HG03442 (cell line): ENCODE data around the gene P2RY6.

Experiments
- ATAC-seq: cut with Tn5 transposase; IDR thresholded peaks from one replicate; pipeline ENCODE4 v1.9.1; 2021; ENCODE audit warnings: mild to moderate bottlenecking, moderate library complexity; ENCODE audit not compliant: unreplicated experiment

Gene P2RY6

DNA sequence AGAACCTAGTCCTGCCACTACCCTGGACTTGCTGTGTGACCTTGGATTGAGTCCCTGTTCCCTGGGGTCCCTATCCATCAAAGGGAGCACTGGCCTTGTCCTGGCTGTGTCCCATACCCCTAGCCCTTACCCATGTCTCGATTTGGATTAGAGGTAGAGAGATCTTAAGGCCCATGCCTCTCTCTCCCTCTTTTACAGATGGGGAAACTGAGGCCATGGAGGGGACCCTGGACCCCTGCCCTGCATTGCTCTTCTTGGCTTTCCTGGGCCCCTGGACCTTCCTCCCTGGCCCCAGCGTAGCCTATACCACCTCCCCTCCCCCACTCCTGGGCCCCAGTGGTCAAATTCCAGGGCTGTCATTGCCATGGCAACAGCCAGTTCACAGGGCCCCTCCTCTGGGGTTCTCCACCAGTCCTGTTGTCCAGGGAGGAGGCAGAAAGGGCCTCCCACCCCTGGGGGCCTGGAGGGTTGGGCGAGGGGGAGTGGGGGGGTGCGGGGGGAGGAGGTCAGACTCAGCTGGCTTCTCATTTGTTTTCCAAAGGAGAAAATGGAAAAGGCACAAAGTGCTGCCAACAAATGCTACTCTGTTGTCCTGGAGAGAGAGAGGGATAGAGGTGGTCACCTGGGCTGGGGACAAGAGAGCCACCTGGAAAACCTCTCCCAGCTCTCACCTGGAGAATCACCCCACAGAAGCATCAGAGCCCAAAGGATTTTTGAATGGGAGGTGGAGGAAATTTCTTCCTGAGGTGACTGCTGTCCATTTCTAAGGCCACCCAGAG lies 59.2 kb downstream of the P2RY6 start:
- ATAC-seq, result no peak

GRCh38 chr11:73333173-73333572 lies 61.0 kb downstream of the P2RY6 start:
- ATAC-seq, result no peak

- no peak for ATAC-seq
These were observed 61.7 kb downstream of the P2RY6 start for GRCh38 chr11:73333640-73334383.

GRCh38 chr11:73334384-73335203 lies 62.5 kb downstream of the P2RY6 start:
- ATAC-seq, result no peak

DNA sequence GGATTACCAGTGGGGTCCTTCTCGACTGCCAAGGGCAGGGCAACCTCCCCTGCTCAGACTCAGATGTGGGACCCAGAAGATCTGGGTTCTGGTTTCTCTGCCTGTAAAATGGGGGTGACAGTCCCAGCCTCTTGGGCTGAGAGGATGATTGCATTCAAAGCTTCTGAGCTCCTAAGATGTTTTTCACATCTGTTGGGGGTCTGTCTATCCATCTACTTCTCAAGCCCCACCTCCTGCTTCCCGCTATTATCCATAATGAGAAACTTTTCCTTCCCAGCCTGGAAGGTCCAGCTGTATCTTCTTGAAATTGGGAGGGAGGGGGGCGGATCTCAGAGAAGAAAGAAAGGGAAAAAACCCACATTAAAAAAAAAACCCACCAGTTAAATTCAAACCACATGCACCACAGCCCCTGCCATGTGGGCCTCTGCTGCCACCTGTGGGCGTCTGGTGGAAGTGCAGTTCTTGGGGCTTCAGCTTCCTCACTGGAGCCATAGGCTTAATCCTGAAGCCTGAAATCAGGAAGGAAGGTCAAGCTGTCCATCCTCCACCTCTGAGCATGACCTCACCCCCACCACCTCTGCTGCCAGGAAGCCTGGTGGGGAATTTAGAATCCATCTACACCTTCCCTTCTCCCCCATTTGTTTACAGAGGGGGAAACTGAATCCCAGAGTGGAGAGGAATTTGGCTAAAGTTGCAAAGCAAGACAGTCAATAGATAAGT lies 63.2 kb downstream of the P2RY6 start:
- ATAC-seq, result no peak

DNA sequence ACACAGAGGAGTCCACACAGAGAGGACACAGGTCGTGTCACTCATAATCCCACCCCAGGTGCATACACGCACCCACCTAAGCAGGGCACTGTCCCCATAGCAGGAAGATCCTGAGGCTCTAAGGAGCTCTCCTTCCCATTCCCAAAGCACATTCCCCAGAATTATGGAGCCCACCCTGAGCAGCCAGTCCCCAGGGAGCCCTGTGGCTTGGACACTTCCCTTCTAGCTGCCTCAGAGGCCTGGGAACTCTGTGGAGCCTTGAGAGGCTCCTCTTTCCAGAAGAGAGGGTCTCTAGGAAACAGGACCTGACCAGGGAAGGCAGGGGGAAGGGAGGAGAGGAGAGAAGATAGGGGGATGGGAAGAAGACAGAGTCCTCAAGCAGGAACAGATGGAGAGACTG lies 65.7 kb downstream of the P2RY6 start:
- no peak for ATAC-seq

DNA sequence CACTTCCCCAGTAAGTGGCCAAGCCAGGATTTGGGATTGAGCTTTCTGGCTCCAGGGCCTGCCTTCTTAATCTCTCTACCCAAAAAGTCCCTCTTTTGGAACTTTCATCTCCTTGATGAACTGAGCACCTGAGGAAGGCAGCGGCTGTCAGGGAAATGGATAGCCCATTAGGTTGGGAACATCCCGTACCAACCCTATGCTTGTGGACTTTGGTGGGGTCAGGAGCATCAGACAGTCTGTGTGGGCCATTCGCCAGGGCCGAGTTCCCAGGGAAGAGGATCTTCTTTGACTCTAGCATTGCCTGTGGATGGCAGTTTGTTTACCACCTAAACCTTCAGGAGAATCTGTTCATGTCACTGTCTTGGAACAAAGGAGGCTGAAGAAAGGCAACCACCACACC lies 66.1 kb downstream of the P2RY6 start:
- no peak for ATAC-seq

- no peak for ATAC-seq
These were observed 68.0 kb downstream of the P2RY6 start for GRCh38 chr11:73340164-73340563.

- ATAC-seq, result no peak
These were observed 70.5 kb downstream of the P2RY6 start for GRCh38 chr11:73342633-73343032.

- ATAC-seq, result no peak
These were observed 71.1 kb downstream of the P2RY6 start for GRCh38 chr11:73343076-73343873.

- no peak for ATAC-seq
These were observed 72.1 kb downstream of the P2RY6 start for GRCh38 chr11:73344191-73344607.

GRCh38 chr11:73345481-73346160 lies 73.5 kb downstream of the P2RY6 start:
- no peak for ATAC-seq

DNA sequence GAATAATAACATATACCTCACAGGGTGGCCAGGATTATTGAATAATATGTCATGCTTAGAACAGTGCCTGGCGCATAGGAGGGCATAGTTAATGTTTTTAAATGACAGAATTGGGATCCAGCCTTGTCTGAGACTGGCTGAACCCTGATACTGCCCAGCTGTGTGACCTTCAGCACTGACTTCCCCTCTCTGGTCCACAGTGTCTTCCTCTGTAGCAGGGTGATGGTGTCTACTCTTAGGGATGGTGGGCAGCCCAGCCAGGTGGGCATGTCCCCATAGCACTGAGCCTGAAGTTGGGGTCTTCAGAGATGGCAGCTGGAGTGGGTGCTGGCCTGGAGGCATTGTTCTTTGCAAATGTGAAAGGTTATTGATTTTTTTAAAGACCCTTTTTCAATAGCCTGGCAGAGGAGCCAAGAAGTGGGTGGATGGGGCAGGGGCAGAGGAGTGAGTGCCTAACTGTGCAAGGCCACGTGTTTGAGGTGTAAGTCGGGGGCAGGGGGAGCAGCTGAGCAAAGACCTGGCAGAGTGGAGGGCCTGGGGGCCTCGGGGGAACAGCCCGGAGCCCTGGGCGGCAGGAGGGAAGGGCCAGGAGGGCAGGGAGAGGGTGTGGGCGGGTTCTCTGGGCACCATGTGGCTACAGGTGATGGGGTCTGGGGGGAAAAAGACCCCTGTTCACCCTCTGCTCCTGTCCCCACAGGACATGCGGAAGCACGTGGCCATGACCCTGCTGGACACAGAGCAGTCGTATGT lies 74.2 kb downstream of the P2RY6 start:
- no peak for ATAC-seq

GRCh38 chr11:73347067-73347466 lies 74.9 kb downstream of the P2RY6 start:
- no peak for ATAC-seq
